Calu3 (cell line): ENCODE measurements around the gene PDE7B. TPM values are rescaled to one million over a fixed set of nuclear protein-coding genes. Genes with fewer than 3 reads are reported as not detected.

Experiments
- Bru-seq: library from RNA; stranded (reverse); fragments of 400-500 nt; gene quantifications from one replicate; lab custom pipeline; 2021; lab: Mats Ljungman, UMichigan
- BruChase-seq, 2 experiments: library from RNA; stranded (reverse); fragments of 400-500 nt; gene quantifications; one replicate each; lab custom pipeline; 2021; lab: Mats Ljungman, UMichigan
- BruUV-seq: library from RNA; stranded (reverse); fragments of 400-500 nt; replicated peaks from 2 replicates; lab custom pipeline; 2021; lab: Mats Ljungman, UMichigan
- CTCF ChIA-PET: fragments of 300-600 bp; sonication (Branson Sonifier 250); formaldehyde crosslinking; loops from one replicate; lab custom pipeline; 2022; ENCODE audit warnings: antibody characterized with exemption; lab: Charles Lee
- DNase-seq: peaks from one replicate; pipeline ENCODE4 v3.0.0; 2022
- H3K27ac Mint-ChIP-seq: one replicate; pipeline ENCODE4 v1.8.0; 2022; ENCODE audit warnings: mixed read lengths; ENCODE audit not compliant: unreplicated experiment
- H3K27me3 Mint-ChIP-seq: one replicate; pipeline ENCODE4 v1.8.0; 2022; ENCODE audit warnings: mixed read lengths; ENCODE audit not compliant: unreplicated experiment
- H3K36me3 Mint-ChIP-seq: one replicate; pipeline ENCODE4 v1.8.0; 2022; ENCODE audit warnings: mild to moderate bottlenecking, moderate library complexity, mixed read lengths; ENCODE audit not compliant: insufficient read depth, unreplicated experiment
- H3K4me1 Mint-ChIP-seq: one replicate; pipeline ENCODE4 v1.8.0; 2022; ENCODE audit warnings: mild to moderate bottlenecking, low read depth, mixed read lengths; ENCODE audit not compliant: unreplicated experiment
- H3K4me3 Mint-ChIP-seq: one replicate; pipeline ENCODE4 v1.8.0; 2022; ENCODE audit warnings: mild to moderate bottlenecking, low read depth, moderate library complexity, mixed read lengths; ENCODE audit not compliant: unreplicated experiment
- H3K9me3 Mint-ChIP-seq: one replicate; pipeline ENCODE4 v1.8.0; 2022; ENCODE audit warnings: low read depth, mixed read lengths; ENCODE audit not compliant: unreplicated experiment
- CTCF ChIP-seq: fragments of 200-600 bp; IDR thresholded peaks from one replicate; pipeline ENCODE4 v1.8.0; 2022; ENCODE audit warnings: antibody characterized with exemption; ENCODE audit not compliant: unreplicated experiment
- intact Hi-C: fragments of 100-400 bp; cut with micrococcal nuclease; formaldehyde crosslinking; loops from one replicate; pipeline ENCODE4 v1.10.0; 2022; ENCODE audit not compliant: unreplicated experiment
- long read RNA-seq: library from polyadenylated mRNA; stranded (forward); transcript quantifications from one replicate; pipeline ENCODE4 v2.0.0, GENCODE V29; 2022
- total RNA-seq: library from RNA; stranded (reverse); gene quantifications from 2 replicates; pipeline ENCODE4 v1.2.3, GENCODE V29; 2022

The PDE7B gene
- total RNA-seq (0.09 and 0.20 TPM in 2 replicates), Bru-seq, nascent RNA (percentile 24 among the genes with signal in this experiment), BruChase-seq, experiment 1, labeled RNA remaining after a 6-hour chase (percentile 10 among the genes with signal in this experiment), BruChase-seq, experiment 2, labeled RNA remaining after a 2-hour chase (percentile 11 among the genes with signal in this experiment)
- long read RNA-seq = 0 reads

- Mint-ChIP-seq H3K27ac (no peak within 1 kb of the TSS), H3K27me3 (no peaks in the 10 kb centered on the region), H3K36me3 (no peaks in the 10 kb centered on the region), H3K4me3 (no peak within 1 kb of the TSS), H3K4me1 (peaks cover 10% of the 10 kb centered on the region), H3K9me3 (no peaks in the 10 kb centered on the region)
- no peak for TF ChIP-seq CTCF
- intact Hi-C loops = no loop called here
- BruUV-seq = TSS peak; percentile 26
- CTCF ChIA-PET = no interaction called here
- DNase-seq = peak; percentile 60
These were observed at the start of gene PDE7B for GRCh38 chr6:135851442-135852271. TSS of gene PDE7B (plus strand) at chr6:135851701.

GRCh38 chr6:135801755-135802465 is 49.6 kb upstream of the PDE7B start:
- CTCF ChIA-PET = no interaction called here
- Mint-ChIP-seq H3K27ac (no peak overlapping the region), H3K36me3 (no peaks in the 10 kb centered on the region), H3K4me3 (no peak overlapping the region), H3K27me3 (no peaks in the 10 kb centered on the region), H3K9me3 (no peaks in the 10 kb centered on the region), H3K4me1 (peaks cover 10% of the 10 kb centered on the region)
- no TSS peak for BruUV-seq
- DNase-seq = no peak
- intact Hi-C loops = no loop called here
- no peak for TF ChIP-seq CTCF

GRCh38 chr6:135810486-135810885 is 41.0 kb upstream of the PDE7B start:
- intact Hi-C loops = no loop called here
- DNase-seq = no peak
- Mint-ChIP-seq H3K27me3 (no peaks in the 10 kb centered on the region), H3K9me3 (no peaks in the 10 kb centered on the region), H3K4me1 (no peaks in the 10 kb centered on the region), H3K4me3 (no peak overlapping the region), H3K27ac (no peak overlapping the region), H3K36me3 (no peaks in the 10 kb centered on the region)
- no TSS peak for BruUV-seq
- no peak for TF ChIP-seq CTCF
- CTCF ChIA-PET = no interaction called here

GRCh38 chr6:135811170-135811569 is 40.3 kb upstream of the PDE7B start:
- no peaks in the 10 kb centered on the region for H3K36me3 Mint-ChIP-seq
- no peak overlapping the region for H3K4me3 Mint-ChIP-seq
- CTCF ChIA-PET = interaction anchor here (0.6 kb wide), 1 partner anchor 150 kb away, joined by 3 read pairs; no protein-coding TSS in a partner anchor
- no peak for TF ChIP-seq CTCF
- no peaks in the 10 kb centered on the region for H3K27me3 Mint-ChIP-seq
- H3K4me1 Mint-ChIP-seq = peaks cover 4% of the 10 kb centered on the region
- intact Hi-C loops = no loop called here
- no peak for DNase-seq
- H3K27ac Mint-ChIP-seq = no peak overlapping the region
- BruUV-seq = no TSS peak
- H3K9me3 Mint-ChIP-seq = no peaks in the 10 kb centered on the region
